PC-3 (cell line): ENCODE results near the gene SOBP.

Experiments used
- EZH2 ChIP-seq: fragments of 300-600 bp; sonication (generic); IDR thresholded peaks from one replicate; pipeline ENCODE4 v1.6.1; 2017; ENCODE audit warnings: antibody characterized with exemption, mild to moderate bottlenecking, low read length; ENCODE audit not compliant: unreplicated experiment
- TF ChIP-seq, protein P1 (sequence below): fragments of 300-600 bp; sonication (generic); conservative IDR thresholded peaks from 2 replicates; pipeline ENCODE4 v1.5.1; 2017; ENCODE audit warnings: antibody characterized with exemption, low read depth, mild to moderate bottlenecking, low read length

DNA sequence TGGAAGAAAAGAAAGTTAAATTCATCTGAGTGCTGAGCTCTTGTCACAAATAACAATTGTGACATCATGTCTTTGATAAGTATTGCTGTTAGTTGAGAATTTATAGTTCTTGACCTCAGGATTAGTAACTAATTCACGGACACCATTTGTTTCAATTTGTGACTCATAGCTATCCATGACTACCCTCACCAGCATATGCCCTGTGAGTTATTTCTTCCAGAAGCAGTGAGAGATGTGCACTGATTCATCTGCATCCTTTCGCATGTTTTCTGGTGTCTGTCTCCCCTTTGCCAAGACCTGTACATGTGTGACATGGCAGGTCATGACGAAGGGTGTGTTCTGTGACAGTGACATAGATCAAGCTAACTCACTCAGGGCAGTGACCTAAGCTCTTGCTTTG, 86.9 kb downstream of the SOBP start:
- TF ChIP-seq, protein P1, sequence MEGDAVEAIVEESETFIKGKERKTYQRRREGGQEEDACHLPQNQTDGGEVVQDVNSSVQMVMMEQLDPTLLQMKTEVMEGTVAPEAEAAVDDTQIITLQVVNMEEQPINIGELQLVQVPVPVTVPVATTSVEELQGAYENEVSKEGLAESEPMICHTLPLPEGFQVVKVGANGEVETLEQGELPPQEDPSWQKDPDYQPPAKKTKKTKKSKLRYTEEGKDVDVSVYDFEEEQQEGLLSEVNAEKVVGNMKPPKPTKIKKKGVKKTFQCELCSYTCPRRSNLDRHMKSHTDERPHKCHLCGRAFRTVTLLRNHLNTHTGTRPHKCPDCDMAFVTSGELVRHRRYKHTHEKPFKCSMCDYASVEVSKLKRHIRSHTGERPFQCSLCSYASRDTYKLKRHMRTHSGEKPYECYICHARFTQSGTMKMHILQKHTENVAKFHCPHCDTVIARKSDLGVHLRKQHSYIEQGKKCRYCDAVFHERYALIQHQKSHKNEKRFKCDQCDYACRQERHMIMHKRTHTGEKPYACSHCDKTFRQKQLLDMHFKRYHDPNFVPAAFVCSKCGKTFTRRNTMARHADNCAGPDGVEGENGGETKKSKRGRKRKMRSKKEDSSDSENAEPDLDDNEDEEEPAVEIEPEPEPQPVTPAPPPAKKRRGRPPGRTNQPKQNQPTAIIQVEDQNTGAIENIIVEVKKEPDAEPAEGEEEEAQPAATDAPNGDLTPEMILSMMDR = no peak
- no peak for TF ChIP-seq EZH2
